ENCODE results near the gene CYP2C9.

- TF ChIP-seq POLR2A (IDR thresholded peaks at IDR 0.05; ENCODE audit: low read depth, low read length) (no peak), POLR2AphosphoS5 (IDR thresholded peaks at IDR 0.05; ENCODE audit: low read depth, low read length) (no peak)
Measured at GRCh38 chr10:95034401-95034800, 95.9 kb downstream of the CYP2C9 start.
